DND-41 (cell line): Measurements from ENCODE around the gene TRIM31.

Experiments
- EZH2 ChIP-seq: IDR thresholded peaks from 3 replicates; pipeline ENCODE4 v1.6.1; 2012; ENCODE audit warnings: borderline replicate concordance, low read depth, mild to moderate bottlenecking, moderate library complexity, low read length, inconsistent platforms; ENCODE audit not compliant: severe bottlenecking
- TF ChIP-seq, protein P1 (sequence below): IDR thresholded peaks from 2 replicates; pipeline ENCODE4 v1.5.1; 2012; ENCODE audit warnings: borderline replicate concordance, low read length, moderate library complexity, mild to moderate bottlenecking; ENCODE audit not compliant: poor library complexity, severe bottlenecking; ENCODE audit errors: extremely low read depth

DNA sequence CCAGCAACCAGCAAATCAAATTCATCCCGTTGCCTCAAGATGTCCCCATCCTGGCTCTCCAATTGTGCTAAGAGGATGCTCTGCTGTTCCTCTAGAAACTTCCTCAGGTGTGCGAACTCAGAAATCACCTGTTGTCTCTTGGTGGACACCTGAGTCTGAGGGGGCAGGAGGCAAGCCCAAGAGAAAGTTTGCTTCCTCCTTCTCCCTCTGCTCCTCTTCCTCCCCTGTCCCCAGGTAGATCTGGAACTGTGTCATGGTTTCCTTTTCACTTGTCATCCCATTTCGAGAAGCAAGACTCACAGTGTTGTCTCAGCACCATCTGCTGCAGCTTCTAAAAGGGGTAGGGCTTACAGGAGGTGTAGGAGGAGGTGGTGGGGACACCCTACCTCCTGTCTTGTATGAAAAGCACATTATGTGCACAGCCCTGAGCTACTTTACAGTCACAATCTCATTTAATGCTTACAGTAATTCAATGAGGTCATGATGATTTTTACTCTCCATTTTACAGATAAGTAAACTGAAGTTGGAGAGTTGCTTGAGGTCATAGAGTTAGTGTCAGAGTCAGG is 45.7 kb upstream of the TRIM31 start:
- TF ChIP-seq, protein P1, sequence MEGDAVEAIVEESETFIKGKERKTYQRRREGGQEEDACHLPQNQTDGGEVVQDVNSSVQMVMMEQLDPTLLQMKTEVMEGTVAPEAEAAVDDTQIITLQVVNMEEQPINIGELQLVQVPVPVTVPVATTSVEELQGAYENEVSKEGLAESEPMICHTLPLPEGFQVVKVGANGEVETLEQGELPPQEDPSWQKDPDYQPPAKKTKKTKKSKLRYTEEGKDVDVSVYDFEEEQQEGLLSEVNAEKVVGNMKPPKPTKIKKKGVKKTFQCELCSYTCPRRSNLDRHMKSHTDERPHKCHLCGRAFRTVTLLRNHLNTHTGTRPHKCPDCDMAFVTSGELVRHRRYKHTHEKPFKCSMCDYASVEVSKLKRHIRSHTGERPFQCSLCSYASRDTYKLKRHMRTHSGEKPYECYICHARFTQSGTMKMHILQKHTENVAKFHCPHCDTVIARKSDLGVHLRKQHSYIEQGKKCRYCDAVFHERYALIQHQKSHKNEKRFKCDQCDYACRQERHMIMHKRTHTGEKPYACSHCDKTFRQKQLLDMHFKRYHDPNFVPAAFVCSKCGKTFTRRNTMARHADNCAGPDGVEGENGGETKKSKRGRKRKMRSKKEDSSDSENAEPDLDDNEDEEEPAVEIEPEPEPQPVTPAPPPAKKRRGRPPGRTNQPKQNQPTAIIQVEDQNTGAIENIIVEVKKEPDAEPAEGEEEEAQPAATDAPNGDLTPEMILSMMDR, result no peak
- TF ChIP-seq EZH2, result no peak
